Vein endothelial cell (primary cell): Measurements from ENCODE around the gene CCNY. TPM values are rescaled to one million over a fixed set of nuclear protein-coding genes. Genes with fewer than 3 reads are reported as not detected.

Source experiments
- total RNA-seq: library from RNA; depleted of rRNA; stranded (reverse); fragments of >200 nt; gene quantifications from 2 replicates; pipeline ENCODE4 v1.2.3, GENCODE V29; 2012

CCNY gene
- total RNA-seq = 88.5 and 98.0 TPM in 2 replicates

DNA sequence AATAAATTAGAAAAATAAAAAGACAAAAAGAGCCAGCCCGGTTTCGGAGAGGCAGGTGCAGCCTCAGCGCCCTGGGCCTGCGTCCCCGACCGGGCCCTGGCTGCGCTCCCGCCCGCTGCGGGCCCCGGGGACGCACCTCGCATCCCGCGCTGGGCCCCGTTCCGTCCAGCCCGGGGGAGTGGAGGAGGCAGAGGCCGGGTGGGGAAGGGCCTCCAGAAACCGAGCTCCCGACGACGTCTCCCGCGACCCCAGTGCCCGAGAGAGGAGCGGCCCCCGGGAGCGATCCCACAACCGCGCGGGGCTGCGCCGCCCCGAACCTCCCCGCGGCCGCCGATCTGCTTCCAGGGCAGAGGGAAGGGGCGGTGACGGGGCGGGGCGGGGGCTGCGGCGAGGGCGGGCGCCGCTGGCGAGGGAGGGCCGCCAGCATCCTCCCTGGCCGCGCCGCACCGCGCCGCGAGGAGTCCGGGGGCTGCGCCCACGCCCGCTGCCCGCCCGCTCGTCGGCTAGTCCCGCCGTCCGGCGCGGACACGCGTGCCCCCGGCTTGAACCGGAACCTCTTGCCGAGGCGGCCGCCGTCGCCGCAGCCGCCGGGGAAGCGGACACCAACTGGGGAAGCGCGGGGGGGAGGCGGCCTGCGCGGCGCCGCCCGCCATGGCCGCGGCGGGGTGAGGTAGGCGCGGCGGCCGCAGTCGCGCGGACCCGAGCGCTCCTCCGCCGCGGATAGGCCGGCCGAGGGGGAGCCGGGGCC is at the start of gene CCNY:
TSS of gene CCNY (plus strand) at position 426 of the 748 bp plus-strand sequence. CDS start 545 bp downstream, outside the sequence.

DNA sequence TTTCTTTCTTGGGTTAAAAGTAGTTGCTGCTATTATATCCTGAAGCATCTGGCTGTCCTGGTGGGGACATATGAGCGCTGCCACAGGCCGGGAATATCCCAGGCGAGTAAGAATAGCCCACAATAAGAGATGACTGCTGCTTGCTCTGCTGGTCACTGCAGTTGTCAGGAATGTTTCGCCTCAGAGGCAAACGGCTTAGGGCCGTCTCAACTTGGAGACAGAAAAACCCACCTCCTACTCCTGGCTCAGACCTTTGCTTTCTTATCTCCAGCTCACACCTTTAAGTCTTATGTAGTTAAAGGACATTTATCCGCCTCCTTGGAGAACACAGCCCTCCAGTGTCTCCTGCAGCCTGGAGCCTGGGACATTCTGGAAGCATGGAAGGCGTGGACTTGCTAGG is 268.9 kb downstream of the CCNY start, which contains the start of gene GJD4:
TSS of gene GJD4 (plus strand) at position 151 of the 400 bp plus-strand sequence. CDS start at position 378, 227 bp downstream.

Other genes with a start within 250 kb of the CCNY start
- 27.8 and 48.1 TPM in 2 replicates for gene CUL2, start 246.2 kb upstream of the CCNY start, total RNA-seq
- gene CREM, start 209.7 kb upstream of the CCNY start, total RNA-seq = 34.0 and 43.1 TPM in 2 replicates